HCT116 (cell line): ENCODE data around the gene NSMCE1. TPM values are rescaled to one million over a fixed set of nuclear protein-coding genes. Genes with fewer than 3 reads are reported as not detected.
A peak's percentile ranks its signal among the peaks of the same experiment; 100 is the strongest.

ENCODE experiments used
- ATAC-seq: fragments of 200-7000 bp; cut with Tn5 transposase; 2 replicates; pipeline ENCODE4 v1.9.1; 2020; ENCODE audit warnings: mild to moderate bottlenecking, moderate library complexity
- BruUV-seq: library from RNA; stranded (reverse); fragments of 400-500 nt; replicated peaks from 2 replicates; lab custom pipeline; 2021; lab: Mats Ljungman, UMichigan
- CTCF ChIA-PET: fragments of 300-600 bp; sonication (Branson Sonifier 250); formaldehyde crosslinking; loops from one replicate; lab custom pipeline; 2021; ENCODE audit warnings: antibody characterized with exemption; lab: Charles Lee
- POLR2A ChIA-PET: fragments of 300-600, 350-600 bp; sonication (Branson Sonifier 250); formaldehyde crosslinking; loops from one replicate; lab custom pipeline; 2021; ENCODE audit warnings: antibody characterized with exemption; lab: Charles Lee
- RAD21 ChIA-PET, 2 experiments: fragments of 300-600 bp; sonication (Branson Sonifier 250); formaldehyde crosslinking; loops; one replicate each; lab custom pipeline; 2023; ENCODE audit warnings: low total read pairs in 2 of 2; ENCODE audit not compliant: uncharacterized antibody in 2 of 2, unreplicated experiment in 2 of 2, low non-redundant PET in 1 of 2; lab: Charles Lee
- DNase-seq: peaks from one replicate; pipeline ENCODE4 v3.0.0-alpha.2; 2010; ENCODE audit warnings: low read depth, low spot score
- H2AFZ ChIP-seq: fragments of 200-600 bp; shearing (Covaris generic), sonication (generic); 2 replicates; pipeline ENCODE4 v1.6.1; 2017; ENCODE audit warnings: low read depth, mixed run types, mixed read lengths, antibody characterized with exemption, low read length; ENCODE audit not compliant: poor library complexity, severe bottlenecking
- H3K27ac ChIP-seq: 2 replicates; pipeline ENCODE4 v1.5.1; 2012; ENCODE audit warnings: low read depth, low read length
- H3K27me3 ChIP-seq: fragments of 200-600 bp; sonication (generic); 2 replicates; pipeline ENCODE4 v1.6.1; 2016; ENCODE audit warnings: mixed run types, low read length, mixed read lengths; ENCODE audit not compliant: insufficient read depth
- H3K36me3 ChIP-seq, 2 experiments: fragments of 200-500 bp in 1 of 2; fragments of 200-600 bp in 1 of 2; sonication (Bioruptor generic) in 1 of 2; sonication (generic) in 1 of 2; 2 replicates each; pipeline versions ENCODE4 v1.5.1 to v1.6.1; 2014 to 2016; ENCODE audit warnings: low read length in 2 of 2, inconsistent platforms in 1 of 2, mixed read lengths in 1 of 2, mixed run types in 1 of 2; ENCODE audit not compliant: insufficient read depth in 2 of 2, control insufficient read depth in 1 of 2
- H3K4me1 ChIP-seq, 2 experiments: fragments of 200-600 bp in 1 of 2; sonication (generic) in 1 of 2; 2 replicates each; pipeline versions ENCODE4 v1.5.1 to v1.6.1; 2012 to 2017; ENCODE audit warnings: low read length in 2 of 2, inconsistent platforms in 1 of 2, mild to moderate bottlenecking in 1 of 2, mixed read lengths in 1 of 2, mixed run types in 1 of 2, moderate library complexity in 1 of 2; ENCODE audit not compliant: insufficient read depth in 2 of 2, control insufficient read depth in 1 of 2
- H3K4me2 ChIP-seq: fragments of 200-600 bp; sonication (generic); 2 replicates; pipeline ENCODE4 v1.6.1; 2017; ENCODE audit warnings: mixed run types, low read length, mixed read lengths
- H3K4me3 ChIP-seq, 2 experiments: fragments of 200-600 bp in 1 of 2; sonication (generic) in 1 of 2; replicated peaks in 1 of 2; 2 replicates each; pipeline ENCODE4 v1.5.1; 2011 to 2016; ENCODE audit warnings: low read length in 2 of 2, control low read depth in 1 of 2, low read depth in 1 of 2, mild to moderate bottlenecking in 1 of 2, mixed read lengths in 1 of 2, mixed run types in 1 of 2
- H3K79me2 ChIP-seq: fragments of 200-600 bp; sonication (generic); 2 replicates; pipeline ENCODE4 v1.6.1; 2017; ENCODE audit warnings: mild to moderate bottlenecking, mixed run types, low read length, moderate library complexity, mixed read lengths; ENCODE audit not compliant: insufficient read depth
- H3K9ac ChIP-seq: fragments of 200-600 bp; sonication (generic); 2 replicates; pipeline ENCODE4 v1.6.1; 2016; ENCODE audit warnings: low read length, mixed read lengths
- H3K9me2 ChIP-seq: fragments of 200-600 bp; sonication (generic), shearing (Covaris generic); 2 replicates; pipeline ENCODE4 v1.6.1; 2017; ENCODE audit warnings: mixed run types, mild to moderate bottlenecking, moderate library complexity; ENCODE audit not compliant: insufficient read depth
- H3K9me3 ChIP-seq, 2 experiments: fragments of 200-500 bp in 1 of 2; fragments of 200-600 bp in 1 of 2; sonication (Bioruptor generic) in 1 of 2; sonication (generic) in 1 of 2; 2 replicates each; pipeline ENCODE4 v1.6.1; 2014 to 2017; ENCODE audit warnings: low read length in 2 of 2, mixed read lengths in 2 of 2, inconsistent platforms in 1 of 2, low read depth in 1 of 2, mild to moderate bottlenecking in 1 of 2, mixed run types in 1 of 2, moderate library complexity in 1 of 2; ENCODE audit not compliant: control insufficient read depth in 1 of 2, insufficient read depth in 1 of 2
- H4K20me1 ChIP-seq: fragments of 200-600 bp; sonication (generic), shearing (Covaris generic); 2 replicates; pipeline ENCODE4 v1.6.1; 2017; ENCODE audit warnings: mixed run types, mild to moderate bottlenecking, moderate library complexity; ENCODE audit not compliant: insufficient read depth
- EGR1 ChIP-seq: IDR thresholded peaks from 2 replicates; pipeline ENCODE4 v1.6.1; 2012; ENCODE audit warnings: low read depth
- EZH2phosphoT487 ChIP-seq: fragments of 200-600 bp; IDR thresholded peaks from 2 replicates; pipeline ENCODE4 v1.6.1; 2018; ENCODE audit warnings: antibody characterized with exemption, borderline replicate concordance
- FOSL1 ChIP-seq: IDR thresholded peaks from 2 replicates; pipeline ENCODE4 v1.6.1; 2012; ENCODE audit warnings: low read depth
- MAX ChIP-seq: IDR thresholded peaks from 2 replicates; pipeline ENCODE4 v1.6.1; 2012
- POLR2A ChIP-seq: IDR thresholded peaks from 2 replicates; pipeline ENCODE4 v1.7.0; 2011; ENCODE audit warnings: borderline replicate concordance; ENCODE audit not compliant: insufficient read depth, insufficient read length; ENCODE audit errors: extremely low read depth
- POLR2AphosphoS5 ChIP-seq: IDR thresholded peaks from 2 replicates; pipeline ENCODE4 v1.6.1; 2011; ENCODE audit warnings: mild to moderate bottlenecking, low read depth, low read length, moderate library complexity
- RAD21 ChIP-seq: IDR thresholded peaks from 2 replicates; pipeline ENCODE4 v1.6.1; 2012; ENCODE audit warnings: low read depth, mild to moderate bottlenecking
- REST ChIP-seq: IDR thresholded peaks from 2 replicates; pipeline ENCODE4 v1.6.1; 2012; ENCODE audit warnings: low read depth
- SIN3A ChIP-seq: IDR thresholded peaks from 2 replicates; pipeline ENCODE4 v1.6.1; 2012; ENCODE audit warnings: low read depth
- SRF ChIP-seq: IDR thresholded peaks from 2 replicates; pipeline ENCODE4 v1.6.1; 2012; ENCODE audit warnings: low read depth
- ZBTB33 ChIP-seq: IDR thresholded peaks from 2 replicates; pipeline ENCODE4 v1.6.1; 2011; ENCODE audit warnings: mild to moderate bottlenecking, low read length, moderate library complexity; ENCODE audit not compliant: insufficient replicate concordance; ENCODE audit errors: extremely low read depth
- ZNF274 ChIP-seq: fragments of 200-500 bp; sonication (Bioruptor generic); IDR thresholded peaks from 2 replicates; pipeline ENCODE4 v1.6.1; 2014; ENCODE audit warnings: mild to moderate bottlenecking, low read depth, low read length, inconsistent platforms
- intact Hi-C: fragments of 100-400 bp; cut with micrococcal nuclease; formaldehyde crosslinking; loops from 2 replicates; pipeline ENCODE4 v1.10.0; 2022
- total RNA-seq: library from RNA; stranded (reverse); gene quantifications from one replicate; pipeline ENCODE4 v1.2.1, GENCODE V29; 2021; ENCODE audit not compliant: unreplicated experiment

The NSMCE1 gene
- total RNA-seq, 1 experiment from 2014 or later, result 85.6 TPM

- DNase-seq, result no peak
- ChIA-PET RAD21 (no interaction called here), CTCF (no interaction called here), POLR2A (no interaction called here)
- Histone ChIP-seq H3K4me2 (no peak overlapping the region), H3K9me2 (no peaks in the 10 kb centered on the region), H3K27ac (no peak overlapping the region), H3K4me1 (peaks cover 9 to 18% of the 10 kb centered on the region in 2 experiments; a peak in 3 of 4 replicates), H3K36me3 (no peaks in the 10 kb centered on the region), H3K9ac (no peak overlapping the region), H3K9me3 (no peaks in the 10 kb centered on the region), H3K79me2 (no peaks in the 10 kb centered on the region), H2AFZ (peak overlapping the region; percentile 54), H3K4me3 (no peak overlapping the region), H3K27me3 (no peaks in the 10 kb centered on the region), H4K20me1 (no peaks in the 10 kb centered on the region)
- no peak for TF ChIP-seq POLR2A
- no peak for TF ChIP-seq EGR1
- no peak for TF ChIP-seq FOSL1
- TF ChIP-seq SRF, result no peak
- no peak for TF ChIP-seq MAX
- no peak for TF ChIP-seq EZH2phosphoT487
- TF ChIP-seq ZBTB33, result no peak
- TF ChIP-seq ZNF274, result no peak
- TF ChIP-seq POLR2AphosphoS5, result no peak
- TF ChIP-seq RAD21, result no peak
- TF ChIP-seq SIN3A, result no peak
- no peak for TF ChIP-seq REST
- no peak for ATAC-seq
- no TSS peak for BruUV-seq
- intact Hi-C loops, result no loop called here
Observed at GRCh38 chr16:27285676-27286196, 17.2 kb upstream of the NSMCE1 start.
